ENCODE measurements around the gene CYP27A1. TPM values are rescaled to one million over a fixed set of nuclear protein-coding genes. Genes with fewer than 3 reads are reported as not detected.

The CYP27A1 gene
- total RNA-seq, 1 experiment from 2014 or later: 20.9 TPM

GRCh38 chr2:218733171-218734021, 48.6 kb upstream of the CYP27A1 start:
- H3K36me3 Mint-ChIP-seq (ENCODE audit: insufficient read depth, unreplicated experiment): peaks cover 45% of the 10 kb centered on the region
- peaks cover 7% of the 10 kb centered on the region for H3K4me1 Mint-ChIP-seq (ENCODE audit: low read depth, unreplicated experiment)
- Histone ChIP-seq H3K36me3 (ENCODE audit: control insufficient read depth, insufficient read depth, low read length) (no peaks in the 10 kb centered on the region; the same call in none of the 2 replicates), H3K9me3 (no peaks in the 10 kb centered on the region), H3K27me3 (replicated peaks; ENCODE audit: control insufficient read depth, insufficient read depth, low read length) (no peaks in the 10 kb centered on the region), H3K4me3 (ENCODE audit: low read depth, low read length) (no peak overlapping the region), H3K4me1 (peaks cover 7% of the 10 kb centered on the region; the same call in 1 of the 2 replicates)
- intact Hi-C loops (cut with micrococcal nuclease; ENCODE audit: unreplicated experiment): no loop called here
- ChIA-PET POLR2A (no interaction called here), CTCF (no interaction called here)
- BruUV-seq (replicated peaks): no TSS peak
- no peak for DNase-seq
- no peaks in the 10 kb centered on the region for H3K27me3 Mint-ChIP-seq (ENCODE audit: insufficient read depth, unreplicated experiment)
- TF ChIP-seq CTCF (IDR thresholded peaks at IDR 0.05; ENCODE audit: insufficient read depth in 1 of 2, low read depth in 1 of 2, low read length in 1 of 2, severe bottlenecking in 1 of 2, unreplicated experiment in 1 of 2): no peak
- H3K9me3 Mint-ChIP-seq (ENCODE audit: unreplicated experiment): no peaks in the 10 kb centered on the region
- no peak overlapping the region for H3K4me3 Mint-ChIP-seq (ENCODE audit: unreplicated experiment)
- no peak overlapping the region for H3K27ac Mint-ChIP-seq (ENCODE audit: unreplicated experiment)

GRCh38 chr2:218734190-218734975, 47.6 kb upstream of the CYP27A1 start:
- intact Hi-C loops (cut with micrococcal nuclease; ENCODE audit: unreplicated experiment): no loop called here
- H3K9me3 Mint-ChIP-seq (ENCODE audit: unreplicated experiment): no peaks in the 10 kb centered on the region
- ChIA-PET POLR2A (no interaction called here), CTCF (no interaction called here)
- H3K4me1 Mint-ChIP-seq (ENCODE audit: low read depth, unreplicated experiment): peaks cover 7% of the 10 kb centered on the region
- Histone ChIP-seq H3K27me3 (replicated peaks; ENCODE audit: control insufficient read depth, insufficient read depth, low read length) (no peaks in the 10 kb centered on the region), H3K36me3 (ENCODE audit: control insufficient read depth, insufficient read depth, low read length) (no peaks in the 10 kb centered on the region; the same call in none of the 2 replicates), H3K4me1 (peaks cover 7% of the 10 kb centered on the region; the same call in 1 of the 2 replicates), H3K9me3 (no peaks in the 10 kb centered on the region), H3K4me3 (ENCODE audit: low read depth, low read length) (no peak overlapping the region)
- BruUV-seq (replicated peaks): no TSS peak
- no peak overlapping the region for H3K4me3 Mint-ChIP-seq (ENCODE audit: unreplicated experiment)
- no peak for DNase-seq
- no peak for TF ChIP-seq CTCF (IDR thresholded peaks at IDR 0.05; ENCODE audit: insufficient read depth in 1 of 2, low read depth in 1 of 2, low read length in 1 of 2, severe bottlenecking in 1 of 2, unreplicated experiment in 1 of 2)
- H3K27me3 Mint-ChIP-seq (ENCODE audit: insufficient read depth, unreplicated experiment): no peaks in the 10 kb centered on the region
- H3K36me3 Mint-ChIP-seq (ENCODE audit: insufficient read depth, unreplicated experiment): peaks cover 36% of the 10 kb centered on the region
- no peak overlapping the region for H3K27ac Mint-ChIP-seq (ENCODE audit: unreplicated experiment)

GRCh38 chr2:218736531-218736930, 45.4 kb upstream of the CYP27A1 start:
- no TSS peak for BruUV-seq (replicated peaks)
- no peaks in the 10 kb centered on the region for H3K27me3 ChIP-seq (replicated peaks; ENCODE audit: control insufficient read depth, insufficient read depth, low read length)

More at GRCh38 chr2:218736531-218736930, 45.4 kb upstream of the CYP27A1 start:
- Histone ChIP-seq H3K4me3 (ENCODE audit: low read depth, low read length) (no peak overlapping the region), H3K4me1 (peaks cover 5% of the 10 kb centered on the region; the same call in 1 of the 2 replicates), H3K36me3 (ENCODE audit: control insufficient read depth, insufficient read depth, low read length) (no peaks in the 10 kb centered on the region; the same call in none of the 2 replicates), H3K9me3 (no peaks in the 10 kb centered on the region)
- Mint-ChIP-seq H3K9me3 (ENCODE audit: unreplicated experiment) (no peaks in the 10 kb centered on the region), H3K27ac (ENCODE audit: unreplicated experiment) (no peak overlapping the region), H3K36me3 (ENCODE audit: insufficient read depth, unreplicated experiment) (peaks cover 33% of the 10 kb centered on the region), H3K4me3 (ENCODE audit: unreplicated experiment) (no peak overlapping the region), H3K27me3 (ENCODE audit: insufficient read depth, unreplicated experiment) (no peaks in the 10 kb centered on the region), H3K4me1 (ENCODE audit: low read depth, unreplicated experiment) (peaks cover 4% of the 10 kb centered on the region)
- DNase-seq: no peak
- CTCF ChIA-PET: no interaction called here
- no peak for TF ChIP-seq CTCF (IDR thresholded peaks at IDR 0.05; ENCODE audit: insufficient read depth in 1 of 2, low read depth in 1 of 2, low read length in 1 of 2, severe bottlenecking in 1 of 2, unreplicated experiment in 1 of 2)
- POLR2A ChIA-PET: no interaction called here
- intact Hi-C loops (cut with micrococcal nuclease; ENCODE audit: unreplicated experiment): no loop called here

Data from Caco-2 (cell line).